ENCODE results near the gene E2F2. TPM values are rescaled to one million over a fixed set of nuclear protein-coding genes. Genes with fewer than 3 reads are reported as not detected.

Gene E2F2
- polyA plus RNA-seq, 12 donors = 2.0 to 7.1 (median 4.4) TPM; not detected in 1

DNA sequence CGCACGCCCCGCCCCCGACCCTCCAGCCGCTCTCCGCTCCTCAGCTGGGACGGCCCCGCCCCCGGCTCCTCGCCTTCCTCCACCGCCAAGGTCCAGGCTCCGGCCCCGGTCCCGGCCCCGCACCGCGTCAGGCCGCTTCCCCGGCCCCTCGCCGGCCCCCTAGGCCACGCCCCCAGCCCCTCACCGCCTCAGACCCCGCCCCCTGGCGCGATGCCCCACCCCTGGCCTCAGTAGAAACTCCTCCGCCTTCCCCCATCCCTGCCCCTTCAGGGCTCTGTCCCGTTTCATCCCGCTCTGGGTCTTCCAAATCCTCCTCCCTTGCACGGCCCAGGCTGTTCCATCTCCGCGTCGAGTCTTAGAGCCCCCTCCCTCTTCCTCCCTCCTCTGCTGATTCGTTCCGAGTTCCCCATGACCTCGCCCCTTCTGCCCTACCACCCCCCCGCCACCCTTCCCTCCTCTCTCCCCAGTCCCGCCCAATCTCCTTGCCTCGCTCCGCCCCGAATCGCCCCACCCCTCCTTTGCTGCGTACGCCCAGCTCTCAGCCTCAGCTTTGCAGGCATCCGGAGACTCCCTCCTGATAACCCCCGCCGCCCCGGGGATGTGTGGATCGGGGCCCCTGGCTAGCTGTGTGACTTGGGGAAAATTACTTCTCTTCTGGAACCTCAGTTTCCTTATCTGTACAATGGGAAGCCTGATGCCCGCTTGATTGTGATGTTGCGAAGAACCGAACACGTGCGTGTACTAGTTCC is 46.6 kb downstream of the E2F2 start:
- DNase-seq = peak; percentile 94

DNA sequence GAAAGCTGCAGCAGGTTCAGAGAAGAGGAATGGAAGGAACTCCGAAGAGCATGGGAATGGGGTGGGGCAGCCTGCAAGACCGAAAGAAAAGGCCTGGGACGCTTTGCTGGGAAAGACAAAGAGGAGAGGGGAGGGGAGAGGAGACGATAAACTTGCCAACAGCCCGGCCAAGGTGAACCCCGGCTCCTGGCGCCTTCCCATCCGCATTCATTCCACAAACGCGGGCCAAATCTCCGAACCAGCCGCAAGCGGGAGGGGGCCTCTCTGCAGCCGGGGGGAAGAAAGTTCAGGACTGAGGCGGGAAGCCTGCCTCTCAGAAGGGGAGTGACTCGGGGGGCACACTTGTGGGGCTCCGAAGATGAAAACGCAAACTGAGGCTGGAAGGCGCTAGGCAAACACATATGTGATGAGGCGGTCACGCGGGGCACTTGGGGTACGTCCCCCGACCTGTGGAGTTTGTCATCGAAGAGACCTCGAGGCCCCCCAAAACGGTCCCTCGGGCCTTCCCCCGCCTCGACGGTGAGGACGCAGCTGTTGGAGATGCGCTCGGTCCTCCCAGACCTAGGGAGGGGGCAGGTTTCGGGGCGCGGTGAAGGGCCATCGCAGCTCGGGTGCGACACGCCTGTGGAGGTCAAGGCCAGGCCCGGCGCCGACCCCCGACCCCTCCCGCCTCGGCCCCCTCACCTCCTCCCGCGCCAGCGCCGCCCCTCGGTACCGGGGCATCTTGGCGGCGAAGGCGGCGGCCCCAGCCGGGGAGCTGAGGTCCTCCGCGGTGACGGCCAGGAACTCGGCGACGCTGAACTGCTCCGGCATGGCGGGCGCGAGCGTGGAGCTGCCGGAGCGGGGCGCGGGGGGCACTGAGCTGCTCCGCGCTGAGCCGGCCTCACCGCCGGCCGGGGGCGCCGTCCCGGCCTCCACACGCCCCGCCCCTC is 47.4 kb downstream of the E2F2 start, which contains the start of gene ASAP3:
ASAP3 (minus strand) TSS at position 859 of the 932 bp plus-strand sequence; CDS start at position 813, 46 bp downstream.
- peak; percentile 76 for DNase-seq

DNA sequence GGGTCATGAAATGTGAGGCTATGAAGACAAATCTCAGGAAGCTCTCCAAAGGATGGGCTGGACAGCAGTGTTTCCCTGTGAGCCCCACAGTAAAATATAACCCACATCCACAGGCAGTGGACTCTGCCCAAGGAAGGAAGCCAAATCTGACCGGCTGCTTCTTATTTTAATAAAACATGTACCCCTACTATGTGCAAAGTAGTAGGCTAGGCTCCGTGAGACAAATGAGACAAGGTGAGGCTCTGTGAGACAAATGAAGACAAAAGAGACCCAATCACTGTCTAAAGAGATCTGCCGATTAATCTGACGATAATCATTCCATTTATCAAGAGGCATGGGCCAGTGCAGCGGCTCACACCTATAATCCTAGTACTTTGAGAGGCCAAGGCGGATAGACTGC is 49.1 kb downstream of the E2F2 start:
- DNase-seq = no peak

DNA sequence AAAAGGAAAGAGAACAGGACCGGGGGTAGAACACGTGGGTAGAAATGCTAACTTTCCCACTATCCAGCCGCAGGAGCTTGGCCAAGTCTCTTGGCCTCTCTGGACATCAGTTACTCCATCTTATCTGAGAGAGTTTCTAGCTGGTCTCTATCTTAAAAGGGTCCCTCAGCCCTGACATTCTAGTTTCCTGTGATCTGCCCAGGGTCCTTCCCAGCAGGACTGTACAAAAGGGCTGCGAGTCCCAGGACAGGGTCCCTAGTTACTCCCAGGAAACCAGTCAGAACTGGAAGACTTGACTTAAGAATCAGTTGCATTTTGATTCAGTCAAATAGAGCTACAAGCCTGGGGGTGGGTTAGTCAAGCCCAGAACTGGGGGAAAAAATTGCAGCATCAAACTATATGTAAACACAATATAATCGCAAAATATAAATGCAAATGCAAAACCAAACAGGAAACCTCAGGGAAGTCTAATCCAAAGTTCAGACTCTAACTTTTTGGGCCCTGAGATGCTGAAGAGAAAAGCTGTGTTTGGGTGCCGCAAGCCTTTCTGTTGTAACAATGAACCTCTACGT is 49.9 kb downstream of the E2F2 start:
- DNase-seq = no peak

DNA sequence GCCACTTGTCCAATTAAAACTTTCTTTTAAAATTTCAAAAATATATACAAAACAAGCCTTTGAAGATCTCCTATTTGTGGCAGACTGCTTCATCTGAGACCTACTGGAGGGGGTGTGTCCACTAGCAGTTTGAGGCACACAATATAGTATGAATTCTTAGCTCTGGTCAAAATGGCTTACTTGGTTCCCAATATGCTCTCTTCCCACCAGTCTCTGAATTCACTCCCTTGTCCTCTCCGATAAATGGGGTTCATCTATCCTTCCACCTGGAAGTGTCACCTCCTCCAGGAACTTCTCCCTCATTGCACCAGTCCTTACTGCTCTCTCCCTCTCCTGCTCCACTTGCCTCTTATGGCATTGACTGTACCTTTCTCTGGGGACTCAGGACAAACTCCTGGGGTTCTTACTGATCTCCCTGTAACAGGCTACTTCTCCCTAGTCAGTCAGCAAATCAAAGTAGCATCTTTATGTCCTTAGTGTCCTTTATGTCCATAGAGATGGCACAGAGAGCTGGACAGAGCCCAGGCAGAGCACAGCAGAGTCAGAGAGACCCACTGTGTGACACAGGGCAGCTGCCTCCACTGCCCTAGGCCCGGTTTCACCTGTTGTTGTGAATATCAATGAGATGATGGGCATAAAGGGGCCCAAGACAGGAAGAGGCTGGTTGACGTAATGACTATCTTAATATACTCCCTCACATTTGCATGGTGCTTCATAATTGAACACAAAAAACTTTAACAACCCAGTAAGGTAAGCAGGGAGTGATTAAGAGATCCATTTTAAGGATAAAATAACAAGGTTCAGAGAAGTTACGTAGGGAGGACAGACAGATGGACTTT is 50.6 kb downstream of the E2F2 start:
- DNase-seq = no peak

DNA sequence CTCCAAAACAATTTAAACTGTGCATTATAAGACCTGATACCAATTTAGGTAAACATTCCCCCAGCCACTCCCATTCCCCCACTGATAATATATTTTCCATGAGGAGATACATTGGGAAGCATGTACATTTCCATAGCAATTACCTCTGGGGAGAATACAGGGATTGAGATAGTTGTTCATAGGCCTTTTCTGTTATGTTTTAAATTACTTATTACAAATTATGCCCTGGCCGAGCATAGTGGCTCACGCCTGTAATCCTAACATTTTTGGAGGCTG is 51.4 kb downstream of the E2F2 start:
- no peak for DNase-seq

DNA sequence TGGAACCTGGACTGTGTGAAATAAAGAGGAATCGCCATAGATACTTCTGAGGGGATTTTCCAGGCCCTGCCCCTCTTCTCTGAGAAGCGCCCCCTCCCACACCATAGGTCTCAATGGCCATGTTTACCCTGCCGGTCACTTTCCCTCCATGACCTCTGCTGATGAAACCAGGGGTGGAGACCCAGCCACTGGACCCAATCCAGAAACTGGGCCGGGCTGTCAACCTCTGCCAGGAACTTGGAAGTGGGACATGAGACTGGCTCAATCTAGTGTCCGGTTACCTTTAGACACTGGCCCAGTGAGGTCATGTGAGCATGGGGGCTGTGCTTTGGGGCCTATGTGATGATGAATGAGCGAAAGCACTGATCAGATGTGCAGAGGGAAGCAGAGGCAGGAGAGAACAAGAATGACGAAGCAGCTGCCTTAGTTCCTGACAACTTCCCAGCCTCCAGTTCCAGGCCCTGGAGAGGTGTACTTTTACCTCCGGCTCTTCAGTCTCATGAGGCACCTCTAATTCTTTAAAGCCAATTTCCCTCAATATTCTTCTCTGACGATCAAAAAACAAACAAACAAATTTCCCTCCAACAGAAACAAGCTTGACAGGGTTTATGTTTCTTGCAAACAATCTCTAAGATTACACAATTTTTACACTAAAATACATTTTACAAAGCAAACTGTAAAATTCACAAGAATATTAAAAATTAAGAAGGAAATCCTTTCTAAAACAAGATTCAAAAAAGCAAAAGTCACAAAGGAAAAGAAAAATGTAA is 52.0 kb downstream of the E2F2 start:
- peak; percentile 65 for DNase-seq

DNA sequence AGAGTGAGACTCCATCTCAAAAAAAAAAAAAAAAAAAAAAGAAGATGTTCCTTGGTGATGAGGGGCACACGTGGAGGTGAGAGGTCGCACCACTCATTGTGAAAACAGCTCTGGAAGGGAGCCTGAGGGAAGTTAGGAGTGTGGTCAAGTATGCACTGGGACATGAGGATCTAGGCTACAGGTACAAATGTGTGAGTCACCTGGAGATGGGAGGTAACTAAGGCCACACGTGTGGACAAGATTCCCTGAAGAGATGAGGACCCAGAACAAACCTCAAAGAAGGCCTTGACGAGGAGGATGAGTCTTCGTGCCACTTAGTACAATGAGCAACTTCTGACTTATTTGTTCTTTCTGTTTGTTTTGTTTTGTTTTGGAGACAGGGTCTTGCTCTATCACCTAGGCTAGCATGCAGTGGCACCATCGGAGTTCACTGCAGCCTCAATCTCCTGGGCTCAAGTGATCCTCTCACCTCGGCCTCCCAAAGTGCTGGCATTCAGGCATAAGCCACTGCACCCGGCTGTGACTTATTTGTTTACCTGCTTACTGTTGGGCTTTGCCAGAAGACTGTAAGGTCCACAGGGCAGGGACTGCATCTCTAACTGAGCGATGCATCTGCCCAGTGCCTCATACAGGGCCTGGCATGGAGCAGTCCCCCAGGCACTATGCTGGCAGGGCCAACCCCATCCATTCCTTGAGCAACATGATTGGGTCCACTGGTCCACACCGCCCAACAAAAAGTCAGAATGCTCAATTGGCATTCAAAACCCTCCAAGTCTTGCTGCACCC is 53.5 kb downstream of the E2F2 start:
- DNase-seq = no peak

DNA sequence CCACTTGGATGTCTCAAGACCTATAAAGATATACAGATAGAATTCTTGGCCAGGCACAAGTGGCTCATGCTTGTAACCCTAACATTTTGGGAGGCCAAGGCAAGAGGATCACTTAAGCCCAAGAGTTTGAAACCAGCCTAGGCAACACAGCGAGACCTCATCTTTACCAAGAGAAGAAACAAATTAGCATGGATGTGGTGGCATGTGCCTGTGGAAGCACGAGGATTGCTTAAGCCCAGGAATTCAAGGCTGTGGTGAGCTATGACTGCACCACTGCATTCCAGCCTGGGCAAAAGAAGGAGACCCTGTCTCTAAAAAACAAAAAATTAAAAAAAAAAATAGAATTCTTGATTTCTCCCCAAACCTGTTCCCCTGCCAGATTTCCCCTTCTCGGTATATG is 55.4 kb downstream of the E2F2 start:
- DNase-seq = no peak

DNA sequence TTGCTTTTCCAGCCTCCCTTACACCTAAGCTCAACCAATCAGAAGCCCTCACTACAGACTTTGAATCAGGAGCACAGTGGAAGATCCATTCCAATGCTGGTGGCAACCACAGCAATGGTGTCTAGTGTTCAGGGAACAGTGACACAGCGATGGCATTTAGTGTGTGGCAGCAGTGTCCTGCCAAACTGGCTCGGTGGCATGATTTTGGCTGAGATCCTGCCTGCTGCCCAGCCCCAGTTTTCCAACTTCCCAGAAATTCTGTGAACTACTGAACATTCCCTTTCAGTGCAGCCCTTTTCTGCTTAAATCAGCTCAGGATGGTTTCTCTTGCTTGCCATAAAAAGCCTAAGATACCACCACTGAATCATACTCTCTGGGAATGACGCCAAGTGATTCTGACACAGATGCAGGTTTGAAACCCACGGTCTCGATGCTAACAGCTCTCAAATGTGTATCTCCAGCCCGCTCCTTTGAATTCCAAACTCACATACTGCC is 55.9 kb downstream of the E2F2 start:
- no peak for DNase-seq

DNA sequence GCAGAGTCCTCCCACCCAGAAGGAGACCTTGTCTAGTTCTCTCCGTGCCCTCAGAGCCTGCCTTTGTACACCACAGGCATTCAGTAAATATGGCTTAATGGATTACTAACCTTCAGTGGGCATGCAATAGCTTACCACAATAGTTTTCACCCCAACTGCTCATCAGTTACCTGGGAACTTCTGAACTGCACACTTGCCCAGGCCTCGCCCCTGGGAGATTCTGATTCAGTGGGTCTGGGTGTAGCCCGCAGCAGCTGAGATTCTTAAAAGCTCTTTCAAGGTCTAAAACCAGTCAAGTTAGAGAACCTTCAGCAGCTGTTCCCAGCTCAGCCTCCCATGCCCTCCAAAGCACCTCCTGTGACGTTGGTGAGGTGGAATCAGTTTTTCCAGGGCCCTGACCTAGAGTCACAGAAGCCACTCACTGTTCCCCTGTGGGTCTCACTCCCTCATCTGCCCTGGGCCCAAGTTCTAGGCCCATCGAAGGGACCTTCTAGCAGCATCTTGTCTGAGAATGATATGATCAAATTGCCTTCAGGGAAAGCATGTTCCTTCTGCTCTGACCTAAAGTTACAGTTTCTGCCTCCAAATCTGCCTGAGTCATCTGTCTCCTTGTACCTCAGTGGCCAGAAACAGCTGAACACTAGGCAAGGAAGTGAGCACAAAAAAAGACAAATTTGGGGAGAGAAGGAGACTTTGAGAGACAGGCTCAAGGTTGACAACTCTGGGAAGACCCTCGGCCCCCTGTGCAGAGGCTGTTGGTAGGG is 57.8 kb downstream of the E2F2 start:
- DNase-seq = no peak

DNA sequence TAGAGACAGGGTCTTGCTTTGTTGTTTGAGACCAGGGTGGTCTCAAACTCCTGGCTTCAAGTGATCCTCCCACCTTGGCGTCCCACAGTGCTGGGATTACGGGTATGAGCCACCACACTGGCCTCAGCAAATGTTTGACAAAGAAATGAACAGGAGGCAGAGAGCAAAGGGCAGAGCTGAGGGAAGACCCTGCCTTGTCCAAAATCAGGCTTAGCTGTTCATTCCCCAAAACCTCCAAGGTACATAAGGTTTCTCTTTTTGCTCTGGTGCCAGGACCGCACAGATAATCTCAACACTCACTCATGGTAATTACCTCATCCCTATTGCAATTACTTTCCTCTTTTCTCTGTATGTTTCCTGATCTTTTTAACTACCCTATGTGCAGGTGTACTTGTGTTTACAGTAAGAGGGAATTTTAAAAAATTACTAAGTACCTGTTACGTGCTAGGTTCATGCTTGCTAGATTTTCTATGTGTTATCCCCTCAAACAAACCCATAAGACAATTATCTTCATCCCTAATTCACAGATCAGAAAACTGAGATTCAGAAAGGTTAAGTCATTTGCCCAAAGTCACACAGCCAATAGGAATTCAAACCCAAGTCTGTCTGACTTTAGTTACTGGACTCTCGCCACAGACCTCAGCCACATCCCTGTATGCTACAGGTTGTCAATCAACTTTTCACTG is 58.5 kb downstream of the E2F2 start:
- DNase-seq = no peak

DNA sequence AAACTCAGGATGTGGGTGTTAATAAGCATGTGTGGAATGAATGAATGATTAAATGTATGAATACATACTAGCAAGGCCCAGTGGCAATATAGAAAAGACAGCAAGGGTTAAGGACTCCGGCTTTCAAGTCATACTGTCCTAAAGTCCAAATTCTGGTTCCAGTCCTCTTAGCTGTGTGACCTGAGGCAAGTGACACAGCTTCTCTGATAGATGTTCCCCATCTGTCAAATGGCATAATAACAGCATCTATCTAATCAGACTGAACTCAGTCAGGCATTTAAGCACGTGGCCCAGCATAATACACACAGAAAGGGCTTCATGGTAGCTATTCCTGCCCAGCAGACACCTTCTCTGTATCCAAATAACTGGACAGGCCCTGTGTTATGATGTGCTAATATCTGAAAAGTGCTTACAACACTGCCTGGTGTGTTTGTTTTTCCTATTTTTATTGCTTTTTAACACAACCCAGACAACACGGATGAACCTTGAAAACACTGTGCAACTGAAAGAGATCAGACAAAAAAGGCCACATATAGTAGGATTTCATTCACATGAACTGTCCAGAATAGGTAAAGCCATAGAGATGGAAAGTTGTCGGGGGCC is 59.5 kb downstream of the E2F2 start:
- no peak for DNase-seq

DNA sequence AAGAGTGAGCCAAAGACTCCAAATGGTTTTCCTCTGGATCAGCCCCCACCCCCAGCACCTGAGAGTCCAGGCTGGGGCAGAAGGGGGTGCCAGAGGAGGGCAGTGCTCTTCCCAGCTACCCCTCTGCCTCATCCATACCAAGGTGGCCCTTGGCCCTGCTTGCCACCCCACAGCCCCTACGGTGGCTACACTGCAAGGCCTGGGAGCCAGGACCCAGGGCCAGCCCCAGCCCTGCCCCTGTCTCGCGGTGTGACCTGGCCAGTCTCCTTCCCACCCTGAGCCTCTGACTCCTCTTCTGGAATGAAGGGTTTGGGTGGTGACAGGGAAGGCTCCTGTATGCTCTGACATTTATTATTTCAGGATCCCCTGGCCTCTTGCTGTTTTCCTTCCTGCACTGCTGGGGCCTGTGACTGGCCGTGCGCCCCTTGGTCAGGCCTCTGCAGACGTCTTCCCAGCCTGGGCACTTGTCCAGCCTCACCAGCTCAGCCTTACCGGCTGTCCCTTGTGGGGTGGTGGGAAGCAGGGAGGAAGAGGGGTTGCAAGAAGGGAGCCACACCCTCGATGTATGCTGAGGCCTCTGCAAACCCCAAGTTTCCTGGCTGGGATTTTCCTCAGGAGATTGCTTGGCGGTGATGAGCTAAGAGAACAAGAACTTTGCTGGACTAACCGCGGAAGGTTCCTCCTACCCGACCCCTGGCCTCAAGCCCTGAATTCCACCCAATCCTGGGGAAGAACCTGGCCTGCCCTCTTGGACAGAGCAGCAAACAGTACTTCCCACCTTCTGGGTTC is 60.6 kb downstream of the E2F2 start:
- peak; percentile 74 for DNase-seq

DNA sequence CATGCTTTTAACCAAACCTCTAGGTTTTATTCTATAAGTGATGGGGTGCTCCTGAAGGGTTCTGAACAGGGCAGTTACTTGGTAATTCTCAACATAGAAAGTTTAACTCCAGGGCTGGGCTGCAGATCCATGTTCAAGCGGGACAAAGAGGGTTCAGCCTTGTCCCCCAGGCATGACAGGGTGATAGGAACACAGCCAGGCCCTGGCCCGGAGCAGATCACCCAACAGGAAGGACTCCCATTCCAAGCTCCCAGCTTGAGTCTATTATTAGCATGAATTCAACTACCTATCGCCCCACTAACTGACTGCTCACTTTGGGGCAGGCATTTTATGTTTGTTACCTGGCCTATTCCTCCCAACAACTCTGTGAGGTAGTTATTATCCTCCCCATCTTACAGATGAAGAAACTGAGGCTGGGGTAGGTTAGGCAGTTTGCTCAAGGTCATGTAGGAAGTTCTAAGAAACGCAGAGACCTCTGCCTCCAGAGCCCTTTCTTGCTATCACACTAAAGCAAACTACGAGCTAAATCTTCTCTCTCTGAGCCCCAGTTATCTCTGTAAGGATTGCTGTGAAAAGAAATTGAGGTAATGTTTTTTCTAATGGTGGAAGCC is 61.6 kb downstream of the E2F2 start:
- no peak for DNase-seq

DNA sequence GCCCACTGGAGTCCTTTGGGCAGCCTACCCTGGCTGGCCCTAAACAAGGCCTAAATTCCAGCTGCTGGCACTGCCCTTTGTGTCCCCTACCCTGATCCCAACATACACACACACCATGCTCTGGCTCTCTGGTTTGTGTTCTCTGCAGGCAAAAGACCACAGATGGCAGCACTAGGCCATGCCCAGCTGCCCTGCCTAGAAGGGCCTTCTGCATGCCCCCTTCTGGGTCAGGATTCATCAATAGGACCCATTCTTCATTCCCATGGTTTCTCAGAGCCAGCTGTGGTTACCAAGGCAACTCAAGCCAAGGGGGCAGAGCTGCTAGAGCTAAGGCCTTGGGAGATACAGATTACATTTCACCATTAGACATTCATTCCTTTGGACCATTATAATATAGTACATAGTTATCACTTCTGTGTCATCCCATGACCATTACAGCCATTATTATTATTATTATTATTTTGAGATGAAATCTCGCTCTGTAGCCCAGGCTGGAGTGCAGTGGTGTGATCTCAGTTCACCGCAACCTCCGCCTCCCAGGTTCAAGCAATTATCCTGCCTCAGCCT is 64.5 kb downstream of the E2F2 start:
- DNase-seq = no peak

DNA sequence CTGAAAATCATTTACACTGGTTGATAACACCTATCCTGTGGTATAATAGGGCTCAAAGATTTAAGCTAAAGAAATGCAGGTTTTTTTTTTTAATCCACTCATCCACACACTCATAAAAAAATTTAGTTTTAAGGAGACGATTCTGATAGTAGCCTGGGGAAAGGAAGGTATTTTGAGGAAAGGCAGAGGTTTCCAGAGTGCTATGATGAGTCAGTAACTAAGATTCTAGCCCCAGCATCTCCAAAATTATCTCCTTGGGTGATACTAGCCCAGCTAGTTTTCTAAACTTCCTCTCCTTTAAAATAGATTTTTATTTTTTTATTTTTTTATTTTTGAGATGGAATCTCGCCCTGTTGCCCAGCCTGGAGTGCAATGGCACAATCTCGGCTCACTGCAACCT is 67.7 kb downstream of the E2F2 start:
- no peak for DNase-seq
